Uterus (tissue), 4 donors: ENCODE results near the gene DNASE1L2. TPM values are rescaled to one million over a fixed set of nuclear protein-coding genes. Genes with fewer than 3 reads are reported as not detected.

ENCODE experiments used
- DNase-seq, 2 donors: peaks; one replicate each; pipeline ENCODE4 v3.0.0-alpha.2; 2019 to 2020
- H3K27ac ChIP-seq, 2 donors: fragments of 200-600 bp; sonication (generic); 1 replicate in 1 of 2; 2 replicates in 1 of 2; pipeline ENCODE4 v1.5.1; 2016 to 2018
- H3K27me3 ChIP-seq, 2 donors: fragments of 200-600 bp; sonication (generic); one replicate each; pipeline ENCODE4 v1.5.1; 2018 to 2019; ENCODE audit warnings: control low read depth in 1 of 2
- H3K36me3 ChIP-seq, 2 donors: fragments of 200-600 bp; sonication (generic); one replicate each; pipeline ENCODE4 v1.5.1; 2019; ENCODE audit warnings: control low read depth in 1 of 2
- H3K4me1 ChIP-seq, 2 donors: fragments of 200-600 bp; sonication (generic); one replicate each; pipeline ENCODE4 v1.5.1; 2018 to 2019; ENCODE audit warnings: control low read depth in 1 of 2
- H3K4me3 ChIP-seq, 2 donors: fragments of 200-600 bp; sonication (generic); 1 replicate in 1 of 2; 2 replicates in 1 of 2; pipeline ENCODE4 v1.5.1; 2018 to 2019; ENCODE audit warnings: mild to moderate bottlenecking in 1 of 2
- H3K9me3 ChIP-seq, 2 donors: fragments of 200-600 bp; sonication (generic); one replicate each; pipeline ENCODE4 v1.5.1; 2019; ENCODE audit warnings: control low read depth in 1 of 2
- CTCF ChIP-seq, 4 experiments: fragments of 200-600 bp in 2 of 4; fragments of 450-650 bp in 2 of 4; sonication (generic) in 2 of 4; IDR thresholded peaks; one replicate each; pipeline ENCODE4 v1.5.1; 2016 to 2019; ENCODE audit warnings: antibody characterized with exemption in 4 of 4, mild to moderate bottlenecking in 2 of 4, moderate library complexity in 1 of 4
- POLR2A ChIP-seq, 2 donors: fragments of 450-650 bp; IDR thresholded peaks; one replicate each; pipeline ENCODE4 v1.6.1; 2016; ENCODE audit warnings: antibody characterized with exemption in 2 of 2, mild to moderate bottlenecking in 1 of 2, moderate library complexity in 1 of 2
- intact Hi-C: fragments of 100-400 bp; cut with DNase I; formaldehyde crosslinking; loops from one replicate; pipeline ENCODE4 v1.15.1; 2023; ENCODE audit warnings: low total_unique reads
- total RNA-seq, 4 donors: library from RNA; depleted of rRNA in 3 of 4; stranded (reverse); fragments of >200 nt in 3 of 4; gene quantifications; one replicate each; pipeline versions ENCODE4 v1.1.0 to v1.2.4, GENCODE V29; 2014 to 2023
- donor health status: DM: yes; HTN: yes; CAD: no.

DNASE1L2 gene
- total RNA-seq, 4 donors from 2014 or later, result 0.97 to 1.2 TPM; not detected in 2

- no peak overlapping the region for H3K27ac ChIP-seq
- H3K4me3 ChIP-seq, result no peak overlapping the region
- no peaks in the 10 kb centered on the region for H3K27me3 ChIP-seq
- DNase-seq, result no peak
- TF ChIP-seq POLR2A (IDR thresholded peaks at IDR 0.05), result no peak
- no peak for TF ChIP-seq CTCF (IDR thresholded peaks at IDR 0.05)
- H3K9me3 ChIP-seq, result no peaks in the 10 kb centered on the region
- peaks cover 0 to 15% of the 10 kb centered on the region in 2 donors for H3K4me1 ChIP-seq
- no peaks in the 10 kb centered on the region for H3K36me3 ChIP-seq
- intact Hi-C loops, result loop anchor here (10.0 kb wide), 1 partner anchor 55 kb away; the partner anchor contains the start of gene TRAF7
Observed at GRCh38 chr16:2210009-2210332, 26.3 kb upstream of the DNASE1L2 start.

GRCh38 chr16:2210386-2211365 lies 25.6 kb upstream of the DNASE1L2 start, which contains the start of gene BRICD5:
BRICD5 (minus strand) TSS chr16:2210863; CDS start chr16:2210833, 30 bp downstream.
- Histone ChIP-seq H3K4me3 (no peak within 1 kb of the TSS), H3K9me3 (no peaks in the 10 kb centered on the region), H3K27me3 (no peaks in the 10 kb centered on the region), H3K36me3 (no peaks in the 10 kb centered on the region), H3K4me1 (peaks cover 0 to 15% of the 10 kb centered on the region in 2 donors), H3K27ac (no peak within 1 kb of the TSS)
- intact Hi-C loops, result loop anchor here (10.0 kb wide), 1 partner anchor 56 kb away; the partner anchor contains the start of gene TRAF7
- no peak for DNase-seq
- no peak for TF ChIP-seq CTCF (IDR thresholded peaks at IDR 0.05)
- no peak for TF ChIP-seq POLR2A (IDR thresholded peaks at IDR 0.05)

- Histone ChIP-seq H3K9me3 (no peaks in the 10 kb centered on the region), H3K4me3 (no peak overlapping the region), H3K4me1 (peaks cover 0 to 12% of the 10 kb centered on the region in 2 donors), H3K27me3 (no peaks in the 10 kb centered on the region), H3K27ac (no peak overlapping the region), H3K36me3 (no peaks in the 10 kb centered on the region)
- no peak for TF ChIP-seq CTCF (IDR thresholded peaks at IDR 0.05)
- DNase-seq, result no peak
- intact Hi-C loops, result loop anchor here (10.0 kb wide), 1 partner anchor 57 kb away; the partner anchor contains the start of gene TRAF7
Observed at GRCh38 chr16:2211923-2212347, 24.3 kb upstream of the DNASE1L2 start.

DNA sequence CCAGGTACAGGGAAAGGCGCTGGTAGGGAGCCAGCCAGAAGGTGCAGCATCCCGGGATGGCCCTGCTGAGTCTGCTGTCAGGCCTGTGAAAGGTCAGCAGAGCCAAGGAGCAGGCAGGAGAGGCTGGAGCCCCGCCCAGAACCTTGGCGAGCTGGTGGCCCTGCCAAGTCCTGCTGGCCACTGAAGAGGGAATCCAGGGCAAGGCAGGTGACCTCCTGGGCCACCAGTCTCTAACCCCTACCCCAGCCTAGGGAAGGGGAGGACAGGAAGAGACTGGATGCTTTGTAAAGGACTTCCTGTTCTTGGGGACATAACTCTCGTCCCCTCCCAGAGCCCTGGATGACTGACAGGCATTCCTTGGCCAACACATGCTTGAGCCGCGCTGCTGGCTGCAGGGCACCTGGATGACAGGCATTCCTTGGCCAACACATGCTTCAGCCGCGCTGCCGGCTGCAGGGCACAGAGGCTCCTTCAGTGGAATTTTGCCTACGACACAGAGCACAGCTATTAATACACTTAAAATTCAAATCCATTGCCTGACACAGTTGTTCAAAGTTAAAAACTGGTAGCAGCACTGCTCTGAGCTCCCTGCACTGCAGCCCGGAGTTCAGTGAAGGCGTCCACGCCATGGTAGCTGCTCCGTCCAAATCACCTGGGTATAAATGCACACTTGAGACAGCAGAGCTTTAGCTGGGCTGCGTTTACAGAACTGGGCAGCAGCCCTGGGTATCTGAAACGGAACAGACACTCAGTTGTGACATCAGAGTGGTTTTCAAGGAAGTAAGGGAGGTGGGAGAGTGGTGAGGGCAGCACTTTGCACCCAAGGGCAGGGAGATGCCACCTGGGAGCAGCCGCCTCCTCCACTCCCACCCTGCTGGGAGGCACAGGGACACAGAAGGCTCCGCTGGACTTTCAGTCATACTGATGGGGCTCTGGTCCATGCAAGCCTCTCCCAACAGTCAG lies 23.6 kb upstream of the DNASE1L2 start:
- H3K36me3 ChIP-seq, result no peaks in the 10 kb centered on the region
- H3K4me3 ChIP-seq, result no peak overlapping the region
- no peaks in the 10 kb centered on the region for H3K27me3 ChIP-seq
- DNase-seq, result no peak
- peaks cover 0 to 12% of the 10 kb centered on the region in 2 donors for H3K4me1 ChIP-seq
- H3K27ac ChIP-seq, result no peak overlapping the region
- intact Hi-C loops, result loop anchor here (10.0 kb wide), 1 partner anchor 58 kb away; the partner anchor contains the start of gene TRAF7
- no peak for TF ChIP-seq POLR2A (IDR thresholded peaks at IDR 0.05)
- TF ChIP-seq CTCF (IDR thresholded peaks at IDR 0.05), result no peak
- no peaks in the 10 kb centered on the region for H3K9me3 ChIP-seq
